Activated CD8-positive, alpha-beta memory T cell treated with anti-CD3 and anti-CD28 coated beads for 36 hours (primary cell): ENCODE measurements around the gene RSPH9. TPM values are rescaled to one million over a fixed set of nuclear protein-coding genes. Genes with fewer than 3 reads are reported as not detected.
"Not testable (repeated sequence)": the region's sequence is repeated elsewhere in the genome, so short reads cannot be mapped to it uniquely, and the experiment has no call there.

Experiments
- CTCF ChIA-PET: fragments of 350-600 bp; sonication (Branson Sonifier 250); formaldehyde crosslinking; loops from one replicate; lab custom pipeline; 2021; ENCODE audit warnings: antibody characterized with exemption; lab: Charles Lee
- POLR2A ChIA-PET: fragments of 350-600 bp; sonication (Branson Sonifier 250); formaldehyde crosslinking; loops from one replicate; lab custom pipeline; 2021; ENCODE audit warnings: antibody characterized with exemption; lab: Charles Lee
- total RNA-seq, 2 experiments: library from RNA; stranded (reverse); gene quantifications; one replicate each; pipeline ENCODE4 v1.2.3, GENCODE V29; 2021

Gene RSPH9
- total RNA-seq, 2 experiments from 2014 or later, result not detected

GRCh38 chr6:43657221-43657802, 12.5 kb downstream of the RSPH9 start:
- CTCF ChIA-PET, result interaction anchor here (0.9 to 1.6 kb wide), 2 partner anchors 9 to 28 kb away, joined by 3 read pairs; no protein-coding TSS in a partner anchor
- POLR2A ChIA-PET, result no interaction called here

- ChIA-PET CTCF (interaction anchor here (0.9 kb wide), 1 partner anchor 28 kb away, joined by 3 read pairs; no protein-coding TSS in a partner anchor), POLR2A (no interaction called here)
These were observed 13.3 kb downstream of the RSPH9 start for GRCh38 chr6:43658161-43658560.

- CTCF ChIA-PET, result interaction anchor here (0.7 to 1.1 kb wide), 3 partner anchors 27 to 106 kb away, joined by 3 read pairs; no protein-coding TSS in a partner anchor
- POLR2A ChIA-PET, result not testable (repeated sequence)
These were observed 18.1 kb downstream of the RSPH9 start for GRCh38 chr6:43662948-43663347.

- ChIA-PET POLR2A (interaction anchor here (1.5 kb wide), 1 partner anchor 105 kb away, joined by 3 read pairs; the partner anchor contains the start of gene VEGFA), CTCF (interaction anchor here (1.2 to 4.8 kb wide), 7 partner anchors 9 to 414 kb away, joined by 3 to 30 read pairs (median 7); partner anchors contain the start of gene VEGFA)
These were observed 20.5 kb downstream of the RSPH9 start for GRCh38 chr6:43665376-43665775.

- CTCF ChIA-PET, result interaction anchor here (0.7 to 4.8 kb wide), 13 partner anchors 10 to 413 kb away, joined by 3 to 30 read pairs (median 7); partner anchors contain the start of genes MRPS18A and VEGFA
- POLR2A ChIA-PET, result interaction anchor here (0.6 kb wide), 1 partner anchor 514 kb away, joined by 5 read pairs; no protein-coding TSS in a partner anchor
These were observed 21.5 kb downstream of the RSPH9 start for GRCh38 chr6:43666196-43666920.

- ChIA-PET CTCF (interaction anchor here (0.6 to 4.8 kb wide), 25 partner anchors 9 to 417 kb away, joined by 3 to 30 read pairs (median 4); partner anchors contain the start of genes GTPBP2, MRPS18A, RSPH9 and VEGFA), POLR2A (interaction anchor here (1.0 kb wide), 2 partner anchors 103 to 416 kb away, joined by 3 to 4 read pairs; no protein-coding TSS in a partner anchor)
These were observed 22.7 kb downstream of the RSPH9 start for GRCh38 chr6:43667245-43668150.

GRCh38 chr6:43668151-43669028, 23.6 kb downstream of the RSPH9 start:
- POLR2A ChIA-PET, result interaction anchor here (1.0 kb wide), 2 partner anchors 102 to 415 kb away, joined by 3 to 4 read pairs; no protein-coding TSS in a partner anchor
- CTCF ChIA-PET, result interaction anchor here (0.7 to 4.8 kb wide), 19 partner anchors 8 to 416 kb away, joined by 3 to 30 read pairs (median 6); partner anchors contain the start of genes GTPBP2, MRPS18A, RSPH9 and VEGFA

GRCh38 chr6:43669050-43669921, 24.4 kb downstream of the RSPH9 start:
- ChIA-PET POLR2A (no interaction called here), CTCF (interaction anchor here (0.6 to 4.8 kb wide), 8 partner anchors 10 to 410 kb away, joined by 3 to 26 read pairs (median 6); partner anchors contain the start of gene VEGFA)

GRCh38 chr6:43669922-43670622, 25.2 kb downstream of the RSPH9 start:
- CTCF ChIA-PET, result interaction anchor here (0.6 to 4.6 kb wide), 7 partner anchors 9 to 409 kb away, joined by 3 to 26 read pairs (median 5); no protein-coding TSS in a partner anchor
- POLR2A ChIA-PET, result interaction anchor here (0.6 kb wide), 1 partner anchor 20 kb away, joined by 15 read pairs; no protein-coding TSS in a partner anchor

GRCh38 chr6:43670623-43670986, 25.8 kb downstream of the RSPH9 start:
- POLR2A ChIA-PET, result interaction anchor here (0.6 kb wide), 1 partner anchor 20 kb away, joined by 15 read pairs; no protein-coding TSS in a partner anchor
- CTCF ChIA-PET, result interaction anchor here (1.0 to 4.6 kb wide), 5 partner anchors 9 to 403 kb away, joined by 3 to 26 read pairs (median 6); no protein-coding TSS in a partner anchor

- CTCF ChIA-PET, result interaction anchor here (1.1 kb wide), 1 partner anchor 408 kb away, joined by 3 read pairs; no protein-coding TSS in a partner anchor
- POLR2A ChIA-PET, result no interaction called here
These were observed 26.4 kb downstream of the RSPH9 start for GRCh38 chr6:43671011-43671800.

GRCh38 chr6:43671801-43672690, 27.2 kb downstream of the RSPH9 start:
- POLR2A ChIA-PET, result no interaction called here

GRCh38 chr6:43673444-43674084, 28.7 kb downstream of the RSPH9 start:
- ChIA-PET CTCF (no interaction called here), POLR2A (no interaction called here)

More at GRCh38 chr6:43671801-43672690, 27.2 kb downstream of the RSPH9 start:
- CTCF ChIA-PET, result interaction anchor here (0.6 to 1.1 kb wide), 2 partner anchors 407 to 544 kb away, joined by 3 to 4 read pairs; no protein-coding TSS in a partner anchor
